Activated CD8-positive, alpha-beta T cell treated with anti-CD3 and anti-CD28 coated beads for 36 hours (primary cell): ENCODE results near the gene PCSK2. TPM values are rescaled to one million over a fixed set of nuclear protein-coding genes. Genes with fewer than 3 reads are reported as not detected.

Experiments used
- ATAC-seq: fragments of 200-7000 bp; cut with Tn5 transposase; one replicate; pipeline ENCODE4 v1.10.0; 2021; ENCODE audit warnings: mild to moderate bottlenecking, moderate library complexity
- CTCF ChIA-PET: fragments of 350-600 bp; sonication (Branson Sonifier 250); formaldehyde crosslinking; loops from one replicate; lab custom pipeline; 2021; ENCODE audit warnings: antibody characterized with exemption; lab: Charles Lee
- POLR2A ChIA-PET: fragments of 350-600 bp; sonication (Branson Sonifier 250); formaldehyde crosslinking; loops from one replicate; lab custom pipeline; 2021; ENCODE audit warnings: antibody characterized with exemption; lab: Charles Lee
- DNase-seq: peaks from one replicate; pipeline ENCODE4 v3.0.0-alpha.2; 2020
- H3K27ac Mint-ChIP-seq: one replicate; pipeline ENCODE4 v1.8.0; 2021; ENCODE audit warnings: mild to moderate bottlenecking, mixed read lengths
- H3K27me3 Mint-ChIP-seq: one replicate; pipeline ENCODE4 v1.8.0; 2021; ENCODE audit warnings: mixed read lengths
- H3K36me3 Mint-ChIP-seq: one replicate; pipeline ENCODE4 v1.8.0; 2021; ENCODE audit warnings: low read depth, mixed read lengths
- H3K4me1 Mint-ChIP-seq: one replicate; pipeline ENCODE4 v1.8.0; 2021; ENCODE audit warnings: low read depth, mixed read lengths
- H3K4me3 Mint-ChIP-seq: one replicate; pipeline ENCODE4 v1.8.0; 2021; ENCODE audit warnings: mild to moderate bottlenecking, moderate library complexity, mixed read lengths
- H3K9me3 Mint-ChIP-seq: one replicate; pipeline ENCODE4 v1.8.0; 2021; ENCODE audit warnings: mixed read lengths
- CTCF ChIP-seq: fragments of 200-600 bp; IDR thresholded peaks from one replicate; pipeline ENCODE4 v1.8.0; 2022; ENCODE audit warnings: antibody characterized with exemption, mild to moderate bottlenecking
- intact Hi-C: fragments of 100-400 bp; cut with micrococcal nuclease; formaldehyde crosslinking; loops from one replicate; pipeline ENCODE4 v1.10.0; 2022
- total RNA-seq, 2 experiments: library from RNA; stranded (reverse); gene quantifications; one replicate each; pipeline ENCODE4 v1.2.3, GENCODE V29; 2021

The PCSK2 gene
- total RNA-seq, 2 experiments from 2014 or later, result not detected

GRCh38 chr20:17395729-17396128, 168.9 kb downstream of the PCSK2 start:
- no peak for TF ChIP-seq CTCF
- Mint-ChIP-seq H3K27ac (no peak overlapping the region), H3K4me3 (no peak overlapping the region), H3K27me3 (no peaks in the 10 kb centered on the region), H3K4me1 (no peaks in the 10 kb centered on the region), H3K9me3 (no peaks in the 10 kb centered on the region), H3K36me3 (no peaks in the 10 kb centered on the region)
- ChIA-PET CTCF (interaction anchor here (1.0 to 1.3 kb wide), 2 partner anchors 10 to 35 kb away, joined by 3 to 4 read pairs; no protein-coding TSS in a partner anchor), POLR2A (no interaction called here)
- intact Hi-C loops, result no loop called here
- DNase-seq (no peak), ATAC-seq (no peak)

GRCh38 chr20:17399303-17399985, 172.6 kb downstream of the PCSK2 start:
- ATAC-seq, result no peak
- no peaks in the 10 kb centered on the region for H3K27me3 Mint-ChIP-seq
- H3K9me3 Mint-ChIP-seq, result no peaks in the 10 kb centered on the region
- no peak overlapping the region for H3K4me3 Mint-ChIP-seq
- no peak overlapping the region for H3K27ac Mint-ChIP-seq
- H3K4me1 Mint-ChIP-seq, result no peaks in the 10 kb centered on the region
- no peaks in the 10 kb centered on the region for H3K36me3 Mint-ChIP-seq
- no peak for TF ChIP-seq CTCF
- CTCF ChIA-PET, result no interaction called here
- intact Hi-C loops, result no loop called here
- POLR2A ChIA-PET, result no interaction called here
- no peak for DNase-seq

GRCh38 chr20:17403461-17403860, 176.6 kb downstream of the PCSK2 start:
- Mint-ChIP-seq H3K36me3 (no peaks in the 10 kb centered on the region), H3K27me3 (no peaks in the 10 kb centered on the region), H3K9me3 (no peaks in the 10 kb centered on the region), H3K27ac (no peak overlapping the region), H3K4me1 (no peaks in the 10 kb centered on the region), H3K4me3 (no peak overlapping the region)
- DNase-seq (no peak), ATAC-seq (no peak)
- ChIA-PET CTCF (interaction anchor here (1.3 kb wide), 1 partner anchor 27 kb away, joined by 4 read pairs; no protein-coding TSS in a partner anchor), POLR2A (interaction anchor here (0.6 kb wide), 1 partner anchor 26 kb away, joined by 3 read pairs; no protein-coding TSS in a partner anchor)
- TF ChIP-seq CTCF, result no peak
- intact Hi-C loops, result no loop called here

- Mint-ChIP-seq H3K27ac (no peak overlapping the region), H3K36me3 (no peaks in the 10 kb centered on the region), H3K9me3 (no peaks in the 10 kb centered on the region), H3K27me3 (peaks cover 2% of the 10 kb centered on the region), H3K4me1 (no peaks in the 10 kb centered on the region), H3K4me3 (no peak overlapping the region)
- ChIA-PET CTCF (interaction anchor here (1.3 to 1.7 kb wide), 2 partner anchors 10 to 12 kb away, joined by 3 to 4 read pairs; no protein-coding TSS in a partner anchor), POLR2A (no interaction called here)
- intact Hi-C loops, result no loop called here
- DNase-seq, result no peak
- no peak for TF ChIP-seq CTCF
- no peak for ATAC-seq
These were observed 179.3 kb downstream of the PCSK2 start for GRCh38 chr20:17406051-17406590.

GRCh38 chr20:17407550-17407949, 180.7 kb downstream of the PCSK2 start:
- ATAC-seq, result no peak
- H3K4me1 Mint-ChIP-seq, result no peaks in the 10 kb centered on the region
- no peaks in the 10 kb centered on the region for H3K9me3 Mint-ChIP-seq
- no peaks in the 10 kb centered on the region for H3K36me3 Mint-ChIP-seq
- no peak overlapping the region for H3K27ac Mint-ChIP-seq
- ChIA-PET POLR2A (no interaction called here), CTCF (no interaction called here)
- no peak for TF ChIP-seq CTCF
- no peak for DNase-seq
- intact Hi-C loops, result no loop called here
- H3K4me3 Mint-ChIP-seq, result no peak overlapping the region
- H3K27me3 Mint-ChIP-seq, result peaks cover 2% of the 10 kb centered on the region
